Epidermal melanocyte (primary cell): Measurements from ENCODE around the gene SHROOM3.

ENCODE experiments used
- DNase-seq: peaks from one replicate; pipeline ENCODE4 v3.0.0; 2011; ENCODE audit warnings: low spot score; ENCODE audit not compliant: insufficient read length

The SHROOM3 gene

DNA sequence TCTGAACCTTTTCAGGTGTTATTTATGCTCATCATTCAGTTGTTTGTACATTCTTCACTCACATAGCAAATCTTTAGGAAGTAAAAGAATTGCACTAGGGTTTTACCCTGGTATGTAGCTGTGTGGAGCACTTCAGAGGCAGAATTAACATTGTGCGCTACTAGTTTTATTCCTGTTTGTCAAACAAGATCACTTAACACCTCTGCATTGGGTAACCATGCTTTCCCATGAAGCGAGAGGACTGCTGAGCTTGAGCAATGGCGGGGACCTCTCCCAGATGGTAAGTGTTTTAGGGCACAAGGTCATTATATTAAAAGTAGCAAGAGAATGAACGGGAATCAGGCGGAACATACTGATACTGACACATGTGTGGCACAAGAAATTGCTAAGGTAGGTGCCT lies 59.2 kb downstream of the SHROOM3 start:
- DNase-seq = no peak

DNA sequence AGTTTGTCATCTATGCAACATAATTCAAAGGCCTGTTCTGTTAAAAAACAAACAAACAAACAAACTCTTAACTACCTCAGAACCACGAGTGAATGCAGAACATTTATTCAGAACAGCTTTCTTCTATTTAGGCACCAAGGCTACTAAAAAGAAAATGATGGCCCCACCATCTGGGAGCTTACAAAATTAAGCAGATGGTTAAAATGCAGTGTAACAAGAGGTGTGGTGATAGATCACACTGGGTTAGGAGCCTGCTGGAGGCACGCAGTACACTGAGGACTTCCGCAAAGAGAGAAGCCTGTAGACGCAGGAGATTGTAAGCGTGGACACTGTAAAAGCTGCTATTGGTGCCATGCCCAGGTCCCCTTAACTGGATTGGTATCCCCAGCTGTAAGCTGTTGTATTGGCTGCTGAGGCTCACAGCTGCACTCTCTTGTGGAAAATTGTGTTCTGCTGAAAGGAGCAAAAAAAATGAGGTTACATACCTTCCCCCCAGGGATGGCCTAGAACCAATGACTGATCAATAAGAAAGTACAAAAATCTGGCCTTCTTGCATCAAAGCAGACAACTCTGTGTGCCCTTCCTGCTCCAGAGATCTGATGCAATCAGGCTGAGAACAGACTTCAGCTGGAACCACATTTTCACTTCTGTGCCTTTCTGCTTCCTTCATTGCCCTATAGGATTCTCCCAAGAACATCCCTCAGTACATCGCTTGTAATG lies 60.0 kb downstream of the SHROOM3 start:
- no peak for DNase-seq

DNA sequence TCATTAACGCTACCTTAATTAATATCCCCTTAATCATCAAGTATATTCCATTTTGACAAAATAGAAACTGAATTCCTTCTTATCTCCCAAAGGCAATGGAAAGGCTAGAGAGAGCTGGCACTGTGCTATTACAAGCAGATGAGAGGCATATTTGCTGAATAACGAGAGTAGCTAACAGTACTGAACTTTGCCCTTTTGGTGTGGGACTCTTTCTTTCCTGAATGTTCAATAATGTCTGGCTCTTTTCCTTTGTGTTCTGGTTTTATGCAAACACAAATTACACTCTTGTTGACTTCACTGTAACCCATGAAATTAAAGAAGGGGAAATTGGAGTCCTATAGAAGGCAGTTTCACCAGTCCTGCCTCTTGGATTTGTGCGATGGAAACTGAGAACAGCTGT lies 63.5 kb downstream of the SHROOM3 start:
- no peak for DNase-seq

DNA sequence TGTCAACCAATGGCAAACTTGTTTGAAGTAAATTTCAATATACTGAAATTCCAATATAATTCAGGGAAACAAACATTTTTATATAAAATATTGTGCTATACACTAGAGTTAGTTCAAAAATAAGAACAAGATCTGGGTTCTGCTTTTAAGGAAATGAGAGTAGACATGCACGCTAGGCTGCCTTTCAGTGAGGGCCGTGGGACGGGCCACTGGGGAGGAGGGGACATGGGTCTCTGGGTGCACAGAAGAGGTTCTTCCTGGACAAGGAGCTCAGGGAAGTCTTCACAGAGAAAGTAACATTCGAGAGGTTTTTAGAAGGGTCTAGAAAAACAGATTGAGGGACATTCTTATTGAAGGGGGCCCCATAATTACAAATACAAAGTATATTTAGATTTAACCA lies 64.4 kb downstream of the SHROOM3 start:
- no peak for DNase-seq

DNA sequence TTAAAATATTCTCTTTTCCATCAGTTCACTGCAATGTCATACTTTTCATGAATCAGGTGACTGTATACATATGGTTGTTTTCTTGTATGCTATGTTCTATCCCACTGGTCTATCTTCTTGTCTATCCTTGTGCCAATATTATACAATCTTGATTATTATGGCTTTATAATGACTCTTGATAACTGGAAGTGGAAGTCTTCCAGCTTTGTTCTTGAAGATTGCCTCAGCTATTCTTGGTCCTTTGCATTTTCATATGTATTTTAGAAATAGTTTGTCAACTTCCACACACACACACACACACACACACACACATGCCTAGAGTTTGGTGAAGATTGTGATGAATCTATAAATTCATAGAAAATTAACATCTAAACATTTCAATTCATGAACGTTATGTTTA lies 67.9 kb downstream of the SHROOM3 start:
- DNase-seq = no peak

DNA sequence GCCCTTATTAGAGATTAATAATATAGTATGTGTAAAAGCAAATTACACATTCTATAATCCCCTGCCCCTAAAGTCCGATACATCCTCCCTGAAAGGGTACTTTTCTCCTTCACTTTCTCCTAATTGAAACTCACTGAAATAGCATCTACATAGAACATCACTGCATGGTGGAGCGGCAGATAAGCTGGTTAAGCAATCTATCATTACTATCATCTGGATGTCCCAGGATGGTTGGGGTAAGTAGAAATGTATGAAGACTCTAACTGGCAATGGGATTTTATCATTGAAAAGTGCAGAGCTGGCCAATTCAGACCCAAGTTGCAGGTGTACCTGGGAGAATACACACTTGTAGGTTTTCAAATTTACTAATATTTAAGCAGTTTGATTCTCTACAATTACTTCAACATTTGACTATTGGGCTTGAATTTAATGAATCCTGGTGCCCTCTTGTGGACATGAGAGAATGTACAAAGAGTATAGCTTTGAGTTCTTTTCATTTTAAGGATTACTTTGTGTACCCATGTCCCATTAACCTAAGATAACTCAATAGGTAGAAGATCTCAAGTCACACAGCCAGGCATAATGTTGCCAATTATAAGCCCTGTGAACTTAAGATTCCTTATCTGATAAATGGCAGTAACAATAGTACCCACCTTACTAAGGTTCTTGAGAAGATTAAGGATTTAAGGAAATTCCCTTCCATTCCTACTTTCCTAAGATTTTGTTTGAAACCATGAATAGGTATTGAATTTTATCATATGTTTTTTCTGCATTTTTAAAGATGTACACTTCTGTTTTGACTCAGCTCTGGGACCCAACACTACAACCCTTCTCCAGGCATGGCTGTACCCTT lies 69.8 kb downstream of the SHROOM3 start:
- DNase-seq = no peak

DNA sequence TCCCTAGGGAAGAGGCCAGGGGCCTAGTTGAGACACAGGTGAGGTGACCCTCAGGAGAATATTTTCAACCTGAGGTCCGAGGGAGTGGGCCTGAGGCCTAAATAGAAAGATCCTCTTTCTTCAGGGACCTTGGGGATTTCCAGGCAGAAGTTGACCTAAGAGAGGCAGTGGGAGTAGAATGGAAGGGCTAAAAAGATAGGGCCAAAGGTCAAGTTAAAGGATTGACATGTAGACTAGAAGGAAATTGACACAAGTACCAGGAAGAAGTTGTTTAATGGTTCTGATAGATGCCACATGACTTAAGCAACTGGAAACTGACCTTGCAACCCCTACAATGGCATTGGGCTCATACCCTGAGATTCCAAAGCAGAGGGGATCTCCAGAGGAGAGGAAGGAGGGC lies 76.9 kb downstream of the SHROOM3 start:
- DNase-seq = no peak

DNA sequence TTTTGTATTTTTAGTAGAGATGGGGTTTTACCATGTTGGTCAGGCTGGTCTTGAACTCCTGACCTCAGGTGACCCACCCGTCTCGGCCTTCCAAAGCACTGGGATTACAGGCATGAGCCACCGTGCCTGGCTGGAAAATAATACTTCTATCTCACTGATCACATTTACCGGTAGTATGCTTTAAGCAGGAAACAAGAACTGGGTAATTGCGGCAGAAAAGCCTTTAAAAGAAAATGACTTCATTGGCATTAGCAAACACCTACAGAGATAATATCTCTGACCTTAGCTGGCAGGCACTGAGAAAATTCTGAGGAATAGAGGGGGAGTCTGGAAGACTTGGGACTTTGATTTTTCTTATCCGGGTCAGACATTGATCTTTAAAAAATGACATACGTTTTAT lies 78.5 kb downstream of the SHROOM3 start:
- no peak for DNase-seq

DNA sequence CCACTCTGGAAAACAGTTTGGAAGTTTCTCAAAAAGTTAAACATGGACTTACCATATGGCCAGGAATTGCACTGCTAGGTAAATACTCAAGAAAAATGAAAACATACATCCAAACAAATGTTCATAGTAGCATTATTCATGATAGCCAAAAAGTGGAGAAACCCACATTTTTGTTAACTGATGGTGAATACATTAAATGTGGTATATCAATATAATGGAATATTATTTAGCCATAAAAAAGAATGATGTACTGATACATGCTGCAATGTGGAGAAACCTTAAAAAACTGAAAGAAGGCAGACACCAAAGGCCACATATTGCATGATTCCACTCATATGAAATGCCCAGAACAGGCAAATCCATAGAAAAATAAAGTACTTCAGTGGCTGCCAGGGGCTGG lies 79.1 kb downstream of the SHROOM3 start:
- no peak for DNase-seq

DNA sequence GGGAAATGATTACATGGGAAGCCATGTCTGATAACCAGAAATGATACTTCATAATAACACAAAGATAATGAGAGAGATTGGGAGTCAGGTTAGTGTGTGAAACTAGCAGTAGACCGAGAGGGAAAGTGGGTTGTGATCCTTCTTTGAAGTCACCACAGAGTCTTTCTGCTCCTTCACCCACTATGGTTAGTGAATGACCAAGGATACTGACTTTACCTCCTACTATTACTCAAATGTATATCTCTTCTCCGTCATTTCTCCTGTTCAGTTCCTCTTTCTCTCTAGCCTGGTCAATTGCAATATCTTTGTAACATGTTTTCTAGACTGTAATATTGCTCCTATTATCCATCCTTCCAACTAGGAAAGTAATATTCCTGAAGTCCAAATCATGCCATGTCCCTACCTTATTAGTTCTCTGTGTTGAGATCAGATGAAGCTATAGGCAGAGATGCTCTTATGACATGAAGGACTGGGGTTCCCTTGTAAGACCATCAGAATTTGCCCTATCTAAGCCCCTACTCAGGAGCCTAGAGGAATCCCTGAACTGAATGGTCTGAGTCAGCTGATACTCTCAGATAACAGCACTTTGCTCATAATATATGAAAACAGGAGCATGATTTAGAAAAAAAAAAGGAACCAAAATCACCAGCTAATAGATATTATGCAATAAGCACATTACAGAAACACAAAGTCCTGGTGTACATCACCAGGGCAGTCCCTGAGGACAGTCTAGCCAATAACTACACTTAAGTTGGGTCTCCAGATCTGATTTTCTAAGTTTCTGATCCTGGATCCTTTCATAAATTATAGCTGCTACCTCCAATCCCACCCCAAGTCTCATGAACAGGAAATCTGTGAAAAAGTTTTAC lies 81.2 kb downstream of the SHROOM3 start:
- DNase-seq = no peak

DNA sequence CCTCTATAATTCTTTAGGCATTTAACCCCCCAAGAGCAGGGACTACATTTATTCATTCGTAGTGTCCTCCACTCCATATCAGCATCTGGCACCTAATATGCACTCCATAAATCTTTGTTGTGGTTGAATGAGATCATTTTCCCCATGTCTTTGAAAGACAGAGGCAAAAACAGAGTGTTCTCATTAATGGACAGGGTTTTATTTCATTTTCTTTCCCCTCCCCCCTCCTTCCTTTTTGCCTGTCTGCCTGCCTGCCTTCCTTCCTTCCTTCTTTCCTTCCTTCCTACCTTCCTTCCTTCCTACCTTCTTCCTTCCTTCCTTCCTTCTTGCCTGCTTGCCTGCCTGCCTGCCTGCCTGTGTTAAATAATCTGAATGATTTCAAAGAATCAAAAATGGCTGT lies 83.2 kb downstream of the SHROOM3 start:
- no peak for DNase-seq

DNA sequence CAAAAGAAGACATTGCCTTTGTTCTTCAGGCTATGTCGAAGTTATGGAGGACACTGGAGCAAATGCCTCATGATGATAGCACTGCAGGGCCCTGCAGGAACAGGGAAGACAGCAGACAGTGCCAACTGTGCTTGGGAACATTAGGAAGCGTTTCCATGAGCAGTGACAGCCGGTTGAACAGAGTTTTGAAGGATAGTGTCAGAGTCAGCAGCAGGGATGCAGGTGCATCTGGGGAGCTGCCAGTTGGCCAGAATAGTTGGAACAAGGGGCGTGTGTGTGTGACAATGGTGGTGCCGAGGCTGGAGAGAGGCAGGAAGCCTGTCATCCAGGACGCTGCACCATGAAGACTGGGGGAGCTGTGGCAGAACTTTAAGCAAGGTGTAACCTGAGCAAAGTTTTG lies 88.6 kb downstream of the SHROOM3 start:
- no peak for DNase-seq

DNA sequence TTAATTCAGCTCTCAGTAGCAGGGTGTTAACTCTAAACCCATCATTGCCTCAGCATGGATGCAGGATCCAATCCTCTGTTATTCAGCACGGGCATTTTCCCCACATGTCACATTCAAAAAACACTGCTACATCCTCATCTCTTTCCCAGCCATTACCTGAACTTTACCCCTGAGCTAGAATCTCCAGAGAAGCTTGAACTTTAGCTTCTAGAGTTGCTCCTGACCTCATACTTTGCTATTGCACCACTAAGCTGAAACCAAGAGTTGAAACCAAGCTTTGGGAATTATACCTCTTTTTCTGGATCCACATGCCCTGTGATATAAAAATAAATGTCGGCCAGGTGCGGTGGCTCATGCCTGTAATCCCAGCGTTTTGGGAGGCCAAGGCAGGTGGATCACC lies 90.7 kb downstream of the SHROOM3 start:
- DNase-seq = no peak

DNA sequence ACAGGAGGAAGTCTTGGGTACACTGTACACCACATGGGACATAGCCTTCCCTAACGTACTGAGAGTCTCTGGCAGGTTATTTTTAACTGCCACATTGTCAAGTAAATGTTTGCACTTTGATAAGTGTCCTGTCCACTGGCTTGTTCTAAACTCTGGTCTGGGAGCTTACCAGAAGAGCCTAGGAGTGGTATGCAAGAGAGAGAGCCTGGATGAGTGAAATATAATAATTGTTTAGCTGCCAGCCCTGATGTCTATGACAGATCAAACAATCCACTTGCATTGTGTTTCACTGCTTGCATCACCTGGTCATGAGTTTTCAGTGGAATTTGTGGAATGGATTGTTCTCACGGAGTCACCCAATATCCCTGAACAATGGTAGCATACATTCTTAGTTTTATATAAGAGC lies 91.6 kb downstream of the SHROOM3 start:
- no peak for DNase-seq

DNA sequence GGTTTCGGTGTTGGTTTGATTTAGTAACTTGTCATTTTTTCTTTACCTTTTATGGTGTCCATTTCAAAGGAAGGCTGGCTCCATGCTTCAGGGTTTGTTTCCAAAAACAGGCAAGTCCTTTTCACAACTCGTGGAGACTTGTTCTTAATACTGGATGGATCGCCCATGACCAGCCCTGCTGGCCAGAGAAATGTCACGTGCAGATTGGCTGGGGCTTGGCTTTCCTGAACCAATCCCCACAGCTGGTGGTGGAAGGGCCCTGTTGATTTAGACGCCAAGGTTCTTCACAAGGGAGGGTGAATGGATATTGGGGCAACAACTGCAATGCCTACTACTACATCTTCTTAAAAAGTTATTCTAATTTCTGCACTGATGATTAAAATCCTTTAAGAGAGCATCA lies 92.6 kb downstream of the SHROOM3 start:
- no peak for DNase-seq

DNA sequence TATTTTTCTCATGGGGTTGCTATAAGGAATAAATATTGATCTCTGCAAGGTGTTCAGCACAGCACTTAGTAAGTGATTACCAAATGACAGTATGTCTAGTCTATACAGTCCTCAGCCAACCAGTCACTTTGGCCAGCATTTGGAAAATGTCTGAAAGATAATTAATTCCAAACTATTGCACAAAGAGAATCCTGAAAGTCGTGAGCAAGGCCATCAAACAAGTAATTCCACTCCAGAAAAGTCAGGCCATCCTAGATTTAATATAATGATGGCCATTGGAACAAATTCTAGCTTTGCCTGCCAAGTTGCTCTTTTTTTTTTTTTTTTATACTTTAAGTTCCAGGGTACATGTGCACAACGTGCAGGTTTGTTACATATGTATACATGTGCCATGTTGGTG lies 96.6 kb downstream of the SHROOM3 start:
- DNase-seq = no peak

DNA sequence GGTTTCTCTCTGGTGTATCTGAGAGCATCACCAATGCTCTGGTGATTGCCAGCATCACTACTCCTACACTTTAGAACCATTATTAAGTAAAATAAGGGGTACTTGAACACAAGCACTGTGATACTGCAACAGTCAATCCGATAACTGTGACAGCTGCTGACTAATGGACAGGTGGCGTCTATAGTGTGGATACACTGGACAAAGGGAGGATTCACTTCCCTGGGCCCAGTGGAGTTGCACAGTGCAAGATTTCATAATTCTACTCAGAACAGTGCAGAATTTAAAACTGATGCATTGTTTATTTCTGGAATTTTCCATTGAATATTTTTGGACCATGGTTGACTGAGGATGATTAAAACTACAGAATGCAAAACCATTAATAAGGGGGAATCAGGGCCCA lies 97.8 kb downstream of the SHROOM3 start:
- DNase-seq = no peak

DNA sequence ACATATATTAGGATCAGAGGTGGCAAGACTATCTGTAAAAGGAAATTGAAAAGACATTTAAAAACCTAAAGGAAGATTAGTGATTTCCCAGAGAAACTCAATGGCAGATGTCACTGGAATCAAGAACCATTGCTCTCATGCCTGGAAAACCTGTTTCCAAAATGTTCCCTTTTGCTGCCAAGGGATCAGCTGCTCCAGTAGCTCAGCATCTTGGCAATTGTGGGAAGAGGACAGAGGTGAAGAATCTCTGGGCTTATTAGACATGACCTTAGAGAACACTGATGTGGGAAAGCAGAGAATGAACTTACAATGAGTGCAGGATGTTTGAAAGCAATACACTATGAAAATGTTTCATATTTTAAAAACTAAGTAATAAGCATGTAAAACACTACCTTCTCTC lies 98.3 kb downstream of the SHROOM3 start:
- DNase-seq = no peak

DNA sequence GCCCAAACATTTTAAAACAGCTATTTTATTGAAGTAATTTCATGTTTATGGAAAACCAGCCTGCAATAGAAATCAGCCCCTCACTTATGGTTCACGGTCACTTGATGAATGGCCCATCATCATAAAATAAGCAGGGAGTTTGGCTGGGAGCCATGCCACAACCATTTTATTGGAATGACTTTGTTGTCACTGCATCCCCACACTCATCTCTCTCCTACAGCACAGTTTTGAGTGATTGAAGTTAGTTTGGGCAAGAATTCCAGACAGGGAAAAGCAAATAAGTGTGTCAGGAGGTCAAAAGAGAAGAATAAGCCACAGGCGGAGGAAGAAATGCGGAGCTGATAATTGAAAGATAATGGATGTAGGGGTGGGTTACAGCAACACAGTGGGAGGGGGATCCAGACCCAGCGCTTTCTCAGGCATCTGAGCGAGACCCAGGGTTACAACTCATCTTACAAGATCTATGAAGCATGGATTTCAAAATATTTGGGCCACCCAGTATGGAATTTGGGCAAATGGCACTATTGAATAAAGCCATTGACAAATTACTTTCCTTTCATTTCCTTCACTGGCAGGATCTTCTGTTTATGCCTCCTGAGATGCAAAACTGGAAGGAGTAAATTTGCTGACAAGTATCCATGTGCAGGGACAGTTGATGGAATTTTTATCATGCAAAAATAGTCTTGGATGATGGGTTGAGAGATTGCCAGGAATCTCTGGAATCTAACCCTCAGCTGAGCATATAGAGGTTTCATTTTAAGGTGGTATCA lies 100.8 kb downstream of the SHROOM3 start:
- no peak for DNase-seq

DNA sequence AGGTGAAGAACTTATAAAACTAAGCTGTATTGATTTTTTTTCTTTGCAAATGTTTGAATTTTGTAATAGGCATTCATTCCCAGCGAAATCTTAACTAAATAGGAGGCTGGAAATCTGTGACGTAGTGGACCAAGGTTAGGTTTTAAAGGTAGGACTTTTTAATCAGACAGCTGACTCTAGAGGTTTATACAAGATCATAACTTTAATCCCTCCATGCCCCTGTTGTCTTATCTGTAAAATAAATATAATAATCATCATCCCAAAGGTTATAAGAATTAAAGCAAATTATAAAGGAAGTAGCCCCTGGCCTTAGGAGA lies 101.3 kb downstream of the SHROOM3 start:
- DNase-seq = no peak

DNA sequence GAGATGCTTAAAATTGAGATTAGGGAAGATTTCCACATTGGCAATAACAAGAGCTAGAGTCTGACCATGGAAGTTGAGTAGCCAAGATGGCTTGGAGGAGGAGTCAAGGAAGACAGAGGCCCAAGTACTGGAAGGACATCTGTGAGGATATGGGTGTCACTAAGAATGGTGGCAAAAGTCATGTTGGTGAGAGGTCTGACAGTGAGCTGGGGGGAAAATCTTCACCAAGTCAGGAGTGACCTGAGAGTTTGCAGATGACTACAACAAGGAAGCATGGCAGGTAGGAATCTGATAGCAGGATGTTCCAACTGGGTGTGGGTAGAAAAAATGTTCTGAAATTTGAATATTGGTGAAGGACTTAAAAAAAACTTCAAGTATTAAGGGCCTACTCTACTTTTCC lies 103.3 kb downstream of the SHROOM3 start:
- DNase-seq = no peak
